ENCODE measurements around the gene RPS4Y1. TPM values are rescaled to one million over a fixed set of nuclear protein-coding genes. Genes with fewer than 3 reads are reported as not detected.

Gene RPS4Y1
- total RNA-seq, 2 donors from 2014 or later, result not detected

GRCh38 chrY:2849368-2849767, 8.0 kb downstream of the RPS4Y1 start:
- Histone ChIP-seq H3K36me3 (no peaks in the 10 kb centered on the region), H3K27me3 (no peaks in the 10 kb centered on the region)

DNA sequence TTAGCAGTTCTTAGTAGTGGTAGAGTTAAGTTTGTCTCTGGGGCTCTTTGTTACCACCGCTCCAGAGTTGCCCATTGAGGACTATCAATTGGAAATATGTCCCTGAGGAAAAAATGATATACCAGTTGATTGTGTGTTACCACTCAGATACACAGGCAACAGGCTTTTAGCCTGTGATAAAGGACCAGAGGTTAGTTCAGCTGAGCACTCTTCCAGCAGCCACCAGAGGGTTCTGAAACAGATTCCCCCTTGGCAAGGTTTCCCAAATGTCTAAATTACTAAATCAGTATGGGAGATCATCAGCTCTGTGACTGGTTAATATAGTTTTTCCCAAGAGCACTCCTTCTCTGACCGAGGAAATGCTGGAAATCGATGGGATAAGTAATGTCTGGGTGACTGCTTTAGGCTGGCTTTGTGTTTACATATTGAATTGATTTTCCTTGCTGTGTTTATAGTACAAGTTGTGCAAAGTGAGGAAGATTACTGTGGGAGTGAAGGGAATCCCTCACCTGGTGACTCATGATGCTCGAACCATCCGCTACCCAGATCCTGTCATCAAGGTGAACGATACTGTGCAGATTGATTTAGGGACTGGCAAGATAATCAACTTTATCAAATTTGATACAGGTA, 12.9 kb downstream of the RPS4Y1 start:
- Histone ChIP-seq H3K27me3 (no peaks in the 10 kb centered on the region), H3K27ac (no peak overlapping the region), H3K9me3 (no peaks in the 10 kb centered on the region), H3K4me1 (no peaks in the 10 kb centered on the region), H3K4me3 (no peak overlapping the region), H3K36me3 (no peaks in the 10 kb centered on the region)
- DNase-seq (ENCODE audit: low spot score), result no peak
- TF ChIP-seq, protein P1, sequence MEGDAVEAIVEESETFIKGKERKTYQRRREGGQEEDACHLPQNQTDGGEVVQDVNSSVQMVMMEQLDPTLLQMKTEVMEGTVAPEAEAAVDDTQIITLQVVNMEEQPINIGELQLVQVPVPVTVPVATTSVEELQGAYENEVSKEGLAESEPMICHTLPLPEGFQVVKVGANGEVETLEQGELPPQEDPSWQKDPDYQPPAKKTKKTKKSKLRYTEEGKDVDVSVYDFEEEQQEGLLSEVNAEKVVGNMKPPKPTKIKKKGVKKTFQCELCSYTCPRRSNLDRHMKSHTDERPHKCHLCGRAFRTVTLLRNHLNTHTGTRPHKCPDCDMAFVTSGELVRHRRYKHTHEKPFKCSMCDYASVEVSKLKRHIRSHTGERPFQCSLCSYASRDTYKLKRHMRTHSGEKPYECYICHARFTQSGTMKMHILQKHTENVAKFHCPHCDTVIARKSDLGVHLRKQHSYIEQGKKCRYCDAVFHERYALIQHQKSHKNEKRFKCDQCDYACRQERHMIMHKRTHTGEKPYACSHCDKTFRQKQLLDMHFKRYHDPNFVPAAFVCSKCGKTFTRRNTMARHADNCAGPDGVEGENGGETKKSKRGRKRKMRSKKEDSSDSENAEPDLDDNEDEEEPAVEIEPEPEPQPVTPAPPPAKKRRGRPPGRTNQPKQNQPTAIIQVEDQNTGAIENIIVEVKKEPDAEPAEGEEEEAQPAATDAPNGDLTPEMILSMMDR (IDR thresholded peaks at IDR 0.05), result no peak

More at GRCh38 chrY:2849368-2849767, 8.0 kb downstream of the RPS4Y1 start:
- Histone ChIP-seq H3K4me1 (no peaks in the 10 kb centered on the region), H3K4me3 (no peak overlapping the region), H3K27ac (no peak overlapping the region), H3K9me3 (no peaks in the 10 kb centered on the region)
- no peak for DNase-seq (ENCODE audit: low spot score)
- TF ChIP-seq, protein P1 (IDR thresholded peaks at IDR 0.05), result no peak

GRCh38 chrY:2857068-2857467, 15.7 kb downstream of the RPS4Y1 start:
- Histone ChIP-seq H3K36me3 (no peaks in the 10 kb centered on the region), H3K4me3 (no peak overlapping the region), H3K4me1 (no peaks in the 10 kb centered on the region), H3K9me3 (no peaks in the 10 kb centered on the region), H3K27me3 (no peaks in the 10 kb centered on the region), H3K27ac (no peak overlapping the region)
- TF ChIP-seq, protein P1 (IDR thresholded peaks at IDR 0.05), result no peak
- DNase-seq (ENCODE audit: low spot score), result no peak

GRCh38 chrY:2857686-2858085, 16.3 kb downstream of the RPS4Y1 start:
- Histone ChIP-seq H3K27ac (no peak overlapping the region), H3K36me3 (no peaks in the 10 kb centered on the region), H3K4me1 (no peaks in the 10 kb centered on the region), H3K9me3 (no peaks in the 10 kb centered on the region), H3K27me3 (no peaks in the 10 kb centered on the region), H3K4me3 (no peak overlapping the region)
- DNase-seq (ENCODE audit: low spot score), result no peak
- TF ChIP-seq, protein P1 (IDR thresholded peaks at IDR 0.05), result no peak

- H3K27ac ChIP-seq, result no peak overlapping the region
- H3K9me3 ChIP-seq, result no peaks in the 10 kb centered on the region
- H3K4me3 ChIP-seq, result no peak overlapping the region
- H3K4me1 ChIP-seq, result no peaks in the 10 kb centered on the region
- H3K36me3 ChIP-seq, result no peaks in the 10 kb centered on the region
- no peaks in the 10 kb centered on the region for H3K27me3 ChIP-seq
- TF ChIP-seq, protein P1 (IDR thresholded peaks at IDR 0.05), result no peak
- DNase-seq (ENCODE audit: low spot score), result no peak
These were observed 18.4 kb downstream of the RPS4Y1 start for GRCh38 chrY:2859782-2860181.

DNA sequence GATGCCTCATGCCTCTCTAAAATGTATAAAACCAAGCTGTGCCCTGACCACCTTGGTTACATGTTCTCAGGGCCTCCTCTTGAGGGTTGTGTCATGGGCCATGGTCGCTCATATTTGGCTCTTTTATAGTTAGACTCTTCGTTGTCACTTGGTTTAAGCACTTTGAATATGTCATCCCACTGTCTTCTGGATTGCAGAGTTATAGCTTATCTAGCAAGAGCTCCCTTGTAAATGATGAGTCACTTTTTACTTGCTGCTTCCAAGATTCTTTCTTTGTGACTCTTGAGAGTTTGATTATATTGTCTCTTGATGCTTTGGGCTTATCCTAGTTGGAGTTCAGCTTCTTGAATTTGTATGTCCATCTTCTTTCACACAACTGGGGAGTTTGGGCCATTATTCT, 19.1 kb downstream of the RPS4Y1 start:
- TF ChIP-seq, protein P1 (IDR thresholded peaks at IDR 0.05), result no peak
- DNase-seq (ENCODE audit: low spot score), result no peak
- no peak overlapping the region for H3K4me3 ChIP-seq
- no peaks in the 10 kb centered on the region for H3K27me3 ChIP-seq
- no peaks in the 10 kb centered on the region for H3K36me3 ChIP-seq
- no peaks in the 10 kb centered on the region for H3K4me1 ChIP-seq
- H3K9me3 ChIP-seq, result no peaks in the 10 kb centered on the region
- H3K27ac ChIP-seq, result no peak overlapping the region

Data from right atrium auricular region (tissue), 2 donors.